Transverse colon (tissue), 4 donors: Measurements from ENCODE around the gene AGFG1. TPM values are rescaled to one million over a fixed set of nuclear protein-coding genes. Genes with fewer than 3 reads are reported as not detected.

Experiments used
- DNase-seq: peaks from one replicate; pipeline ENCODE4 v3.0.0-alpha.2; 2019
- H3K27ac ChIP-seq, 4 donors: fragments of 200-600 bp; sonication (generic); 2 replicates each; pipeline ENCODE4 v1.5.1; 2016 to 2018; ENCODE audit warnings: inconsistent platforms in 4 of 4
- H3K27me3 ChIP-seq: fragments of 200-600 bp; sonication (generic); 2 replicates; pipeline ENCODE4 v1.5.1; 2017; ENCODE audit warnings: inconsistent platforms
- H3K36me3 ChIP-seq, 4 donors: fragments of 200-600 bp; sonication (generic); 2 replicates each; pipeline ENCODE4 v1.5.1; 2017 to 2019; ENCODE audit warnings: inconsistent platforms in 4 of 4
- H3K4me1 ChIP-seq, 4 donors: fragments of 200-600 bp; sonication (generic); 2 replicates each; pipeline ENCODE4 v1.5.1; 2017 to 2020; ENCODE audit warnings: inconsistent platforms in 4 of 4
- H3K4me3 ChIP-seq, 4 donors: fragments of 200-600 bp; sonication (generic); 1 replicate in 1 of 4; 2 replicates in 3 of 4; pipeline versions ENCODE4 v1.5.1 to v1.6.1; 2017 to 2019; ENCODE audit warnings: inconsistent platforms in 4 of 4
- H3K9me3 ChIP-seq, 2 donors: fragments of 200-600 bp; sonication (generic); 2 replicates each; pipeline ENCODE4 v1.5.1; 2017 to 2019; ENCODE audit warnings: inconsistent platforms in 2 of 2
- EP300 ChIP-seq: sonication (generic); formaldehyde crosslinking; IDR thresholded peaks from one replicate; pipeline ENCODE4 v1.6.1; 2017; ENCODE audit warnings: antibody characterized with exemption, low read depth
- POLR2A ChIP-seq: fragments of 450-650 bp; IDR thresholded peaks from one replicate; pipeline ENCODE4 v1.6.1; 2016; ENCODE audit warnings: antibody characterized with exemption, mild to moderate bottlenecking, moderate library complexity
- POLR2AphosphoS5 ChIP-seq, 3 donors: sonication (generic); formaldehyde crosslinking; IDR thresholded peaks; one replicate each; pipeline ENCODE4 v1.6.1; 2016; ENCODE audit warnings: antibody characterized with exemption in 3 of 3
- WGBS, 2 donors: methylation state at CpG; one replicate each; pipeline ENCODE4 v1.1.5; 2018; ENCODE audit warnings: low coverage in 1 of 2; 5-methylcytosine and 5-hydroxymethylcytosine counted together
- in situ Hi-C, 4 donors: fragments of 200-750 bp; cut with MboI; loops; one replicate each; pipeline versions ENCODE4 v1.15.0 to v1.15.1; 2017; ENCODE audit warnings: low sequenced_read_pairs in 3 of 4, low pct_ligation_motif_present in 1 of 4, low pct_unique_long_range_greater_than_20kb in 1 of 4
- intact Hi-C: fragments of 100-400 bp; cut with DNase I; formaldehyde crosslinking; loops from one replicate; pipeline ENCODE4 v1.15.1; 2023; ENCODE audit warnings: low total_unique reads
- total RNA-seq, 4 donors: library from RNA; depleted of rRNA; stranded (reverse); fragments of >200 nt; gene quantifications; one replicate each; pipeline ENCODE4 v1.1.0, GENCODE V29; 2016
- TF ChIP-seq, protein P1 (sequence below), 5 experiments: fragments of 200-600 bp in 3 of 5; fragments of 450-650 bp in 2 of 5; sonication (generic) in 3 of 5; IDR thresholded peaks; 1 replicate in 2 of 5; 2 replicates in 3 of 5; pipeline ENCODE4 v1.5.1; 2016 to 2017; ENCODE audit warnings: antibody characterized with exemption in 5 of 5, inconsistent platforms in 3 of 5, mild to moderate bottlenecking in 2 of 5, moderate library complexity in 1 of 5

Gene AGFG1
- total RNA-seq, 4 donors from 2014 or later: 15.5 to 76.3 (median 32.9) TPM

DNA sequence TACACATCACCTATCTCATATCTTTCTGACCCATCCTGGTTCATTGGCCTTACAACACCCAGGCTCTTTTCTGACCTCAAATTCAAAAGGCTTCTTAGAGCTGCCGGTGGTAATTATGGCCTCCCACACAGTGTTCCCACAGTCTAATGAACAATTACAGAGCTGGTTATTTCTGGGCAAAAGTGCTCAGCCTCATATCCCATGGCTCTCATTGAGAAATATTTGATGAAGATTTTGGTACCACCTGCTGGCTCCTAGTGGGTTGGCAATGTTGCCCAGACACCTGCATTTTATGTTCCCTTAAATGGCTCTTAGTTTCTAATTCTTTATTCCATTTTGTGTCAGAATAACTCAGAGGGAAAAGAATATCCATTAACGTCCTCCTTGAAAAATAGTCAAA, 106.7 kb downstream of the AGFG1 start:
- Histone ChIP-seq H3K4me1 (peaks cover 0 to 15% (median 2%) of the 10 kb centered on the region in 4 donors), H3K36me3 (no peaks in the 10 kb centered on the region), H3K4me3 (no peak overlapping the region), H3K27ac (no peak overlapping the region), H3K27me3 (no peaks in the 10 kb centered on the region), H3K9me3 (peaks cover 6 to 12% of the 10 kb centered on the region in 2 donors)
- TF ChIP-seq EP300 (no peak), POLR2AphosphoS5 (IDR thresholded peaks at IDR 0.05) (no peak), POLR2A (no peak)
- TF ChIP-seq, protein P1, sequence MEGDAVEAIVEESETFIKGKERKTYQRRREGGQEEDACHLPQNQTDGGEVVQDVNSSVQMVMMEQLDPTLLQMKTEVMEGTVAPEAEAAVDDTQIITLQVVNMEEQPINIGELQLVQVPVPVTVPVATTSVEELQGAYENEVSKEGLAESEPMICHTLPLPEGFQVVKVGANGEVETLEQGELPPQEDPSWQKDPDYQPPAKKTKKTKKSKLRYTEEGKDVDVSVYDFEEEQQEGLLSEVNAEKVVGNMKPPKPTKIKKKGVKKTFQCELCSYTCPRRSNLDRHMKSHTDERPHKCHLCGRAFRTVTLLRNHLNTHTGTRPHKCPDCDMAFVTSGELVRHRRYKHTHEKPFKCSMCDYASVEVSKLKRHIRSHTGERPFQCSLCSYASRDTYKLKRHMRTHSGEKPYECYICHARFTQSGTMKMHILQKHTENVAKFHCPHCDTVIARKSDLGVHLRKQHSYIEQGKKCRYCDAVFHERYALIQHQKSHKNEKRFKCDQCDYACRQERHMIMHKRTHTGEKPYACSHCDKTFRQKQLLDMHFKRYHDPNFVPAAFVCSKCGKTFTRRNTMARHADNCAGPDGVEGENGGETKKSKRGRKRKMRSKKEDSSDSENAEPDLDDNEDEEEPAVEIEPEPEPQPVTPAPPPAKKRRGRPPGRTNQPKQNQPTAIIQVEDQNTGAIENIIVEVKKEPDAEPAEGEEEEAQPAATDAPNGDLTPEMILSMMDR (IDR thresholded peaks at IDR 0.05): no peak
- intact Hi-C loops (no loop called here), in situ Hi-C loops (no loop called here)
- WGBS, 2 donors: 64 to 69% methylated on average over 2 of the region's 2 CpGs
- DNase-seq: no peak

DNA sequence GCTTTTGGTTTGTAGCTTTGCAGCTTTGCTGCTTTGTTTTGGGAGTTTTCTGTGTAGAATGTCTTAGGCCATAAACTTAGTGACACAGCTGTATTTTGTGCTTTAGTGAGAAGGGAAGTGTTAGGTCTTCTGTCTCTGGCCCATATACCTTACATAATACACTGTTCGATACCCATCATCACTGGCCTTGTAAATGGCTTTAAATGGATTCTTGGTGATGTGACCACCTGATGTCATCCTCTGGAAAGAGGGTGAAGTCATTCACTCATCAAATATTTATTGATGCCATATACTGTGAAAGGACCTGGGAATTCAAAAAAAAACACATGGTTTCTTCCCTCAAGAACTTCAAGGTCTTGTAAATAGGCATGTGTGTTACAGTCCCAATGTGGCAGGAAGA, 107.8 kb downstream of the AGFG1 start:
- DNase-seq: no peak
- Histone ChIP-seq H3K27me3 (no peaks in the 10 kb centered on the region), H3K27ac (no peak overlapping the region), H3K9me3 (peaks cover 6 to 12% of the 10 kb centered on the region in 2 donors), H3K36me3 (no peaks in the 10 kb centered on the region), H3K4me3 (no peak overlapping the region), H3K4me1 (peaks cover 0 to 15% (median 2%) of the 10 kb centered on the region in 4 donors)
- in situ Hi-C loops: no loop called here
- WGBS, 2 donors: 96 to 100% methylated on average over 1 of the region's 1 CpG
- intact Hi-C loops: no loop called here
- no peak for TF ChIP-seq POLR2A
- TF ChIP-seq, protein P1 (IDR thresholded peaks at IDR 0.05): no peak
- no peak for TF ChIP-seq EP300
- no peak for TF ChIP-seq POLR2AphosphoS5 (IDR thresholded peaks at IDR 0.05)

DNA sequence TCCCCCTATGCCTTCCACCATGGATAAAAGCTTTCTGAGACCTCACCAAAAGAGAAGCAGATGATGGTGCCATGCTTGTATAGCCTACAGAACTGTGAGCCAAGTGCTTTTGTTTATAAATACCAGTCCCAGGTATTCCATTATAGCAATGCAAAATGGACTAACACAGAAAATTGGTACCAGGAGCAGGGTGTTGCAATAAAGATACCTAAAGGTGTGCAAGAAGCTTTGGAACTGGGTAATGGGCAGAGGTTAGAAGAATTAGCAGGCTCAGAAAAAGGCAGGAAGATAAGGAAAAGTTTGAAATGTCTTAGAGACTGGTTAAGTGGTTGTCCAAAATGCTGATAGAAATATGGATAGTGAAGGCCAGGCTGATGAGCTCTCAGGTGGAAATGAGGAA, 110.4 kb downstream of the AGFG1 start:
- intact Hi-C loops: no loop called here

GRCh38 chr2:227592694-227593387, 120.9 kb downstream of the AGFG1 start:
- in situ Hi-C loops: no loop called here
- H3K36me3 ChIP-seq: no peaks in the 10 kb centered on the region
- intact Hi-C loops: no loop called here
- 76 to 82% methylated on average over 1 of the region's 1 CpG for WGBS, 2 donors
- H3K27me3 ChIP-seq: no peaks in the 10 kb centered on the region
- H3K27ac ChIP-seq: no peak overlapping the region
- no peak for TF ChIP-seq POLR2AphosphoS5 (IDR thresholded peaks at IDR 0.05)
- TF ChIP-seq POLR2A: no peak
- no peak for TF ChIP-seq EP300
- TF ChIP-seq, protein P1 (IDR thresholded peaks at IDR 0.05): no peak
- H3K9me3 ChIP-seq: no peaks in the 10 kb centered on the region
- H3K4me1 ChIP-seq: no peaks in the 10 kb centered on the region
- H3K4me3 ChIP-seq: no peak overlapping the region
- no peak for DNase-seq

More for the DNA sequence above, 110.4 kb downstream of the AGFG1 start:
- Histone ChIP-seq H3K36me3 (no peaks in the 10 kb centered on the region), H3K27ac (no peak overlapping the region), H3K27me3 (no peaks in the 10 kb centered on the region), H3K4me3 (no peak overlapping the region), H3K9me3 (peaks cover 6 to 12% of the 10 kb centered on the region in 2 donors), H3K4me1 (peaks cover 0 to 8% (median 0%) of the 10 kb centered on the region in 4 donors)
- no peak for DNase-seq
- TF ChIP-seq POLR2A: no peak
- no peak for TF ChIP-seq POLR2AphosphoS5 (IDR thresholded peaks at IDR 0.05)
- TF ChIP-seq, protein P1 (IDR thresholded peaks at IDR 0.05): no peak
- TF ChIP-seq EP300: no peak
- in situ Hi-C loops: no loop called here
